H9 (cell line): Measurements from ENCODE around the gene DLG2. TPM values are rescaled to one million over a fixed set of nuclear protein-coding genes. Genes with fewer than 3 reads are reported as not detected.

ENCODE experiments used
- DNase-seq: peaks from one replicate; pipeline ENCODE4 v3.0.0-alpha.2; 2017
- H2AFZ ChIP-seq: one replicate; pipeline ENCODE4 v1.6.1; 2013; ENCODE audit warnings: mild to moderate bottlenecking, low read length, control low read depth, moderate library complexity
- H2AK5ac ChIP-seq: 2 replicates; pipeline ENCODE4 v1.6.1; 2013; ENCODE audit warnings: low read length, control low read depth, mixed read lengths; ENCODE audit not compliant: insufficient read length
- H2BK120ac ChIP-seq: one replicate; pipeline ENCODE4 v1.6.1; 2013; ENCODE audit warnings: low read depth, mild to moderate bottlenecking, low read length, control low read depth, inconsistent platforms; ENCODE audit not compliant: poor library complexity, severe bottlenecking
- H2BK12ac ChIP-seq: 2 replicates; pipeline ENCODE4 v1.6.1; 2013; ENCODE audit warnings: low read length, control low read depth, mixed read lengths, low read depth; ENCODE audit not compliant: insufficient read length
- H2BK15ac ChIP-seq: 2 replicates; pipeline ENCODE4 v1.6.1; 2013; ENCODE audit warnings: low read depth, low read length, control low read depth
- H2BK20ac ChIP-seq: one replicate; pipeline ENCODE4 v1.6.1; 2013; ENCODE audit warnings: low read depth, mild to moderate bottlenecking, low read length, control low read depth, inconsistent platforms; ENCODE audit not compliant: poor library complexity, severe bottlenecking
- H2BK5ac ChIP-seq: 2 replicates; pipeline ENCODE4 v1.6.1; 2013; ENCODE audit warnings: low read length, control low read depth, mixed read lengths; ENCODE audit not compliant: insufficient read length
- H3K14ac ChIP-seq: 2 replicates; pipeline ENCODE4 v1.6.1; 2013; ENCODE audit warnings: low read length, control low read depth; ENCODE audit not compliant: insufficient read depth
- H3K18ac ChIP-seq: 2 replicates; pipeline ENCODE4 v1.6.1; 2013; ENCODE audit warnings: low read depth, mild to moderate bottlenecking, mixed read lengths, low read length, control low read depth; ENCODE audit not compliant: insufficient read length
- H3K23ac ChIP-seq: 2 replicates; pipeline ENCODE4 v1.6.1; 2013; ENCODE audit warnings: low read length, control low read depth, mixed read lengths, low read depth; ENCODE audit not compliant: insufficient read length
- H3K23me2 ChIP-seq: 2 replicates; pipeline ENCODE4 v1.6.1; 2013; ENCODE audit warnings: low read depth, mild to moderate bottlenecking, mixed read lengths, low read length, control low read depth; ENCODE audit not compliant: insufficient read length, poor library complexity, severe bottlenecking
- H3K27ac ChIP-seq: 2 replicates; pipeline ENCODE4 v1.5.1; 2013; ENCODE audit warnings: low read length, control low read depth, mixed read lengths, low read depth; ENCODE audit not compliant: insufficient read length
- H3K27me3 ChIP-seq: 2 replicates; pipeline ENCODE4 v1.6.1; 2013; ENCODE audit warnings: low read length, control low read depth, inconsistent platforms; ENCODE audit not compliant: insufficient read depth
- H3K4ac ChIP-seq: 2 replicates; pipeline ENCODE4 v1.6.1; 2013; ENCODE audit warnings: low read depth, mild to moderate bottlenecking, control low read depth, inconsistent platforms, low read length, moderate library complexity
- H3K4me1 ChIP-seq: 2 replicates; pipeline ENCODE4 v1.6.1; 2013; ENCODE audit warnings: low read length, control low read depth, inconsistent platforms; ENCODE audit not compliant: insufficient read depth
- H3K4me2 ChIP-seq: 2 replicates; pipeline ENCODE4 v1.6.1; 2013; ENCODE audit warnings: low read length, control low read depth, mixed read lengths; ENCODE audit not compliant: insufficient read length, insufficient read depth
- H3K56ac ChIP-seq: 2 replicates; pipeline ENCODE4 v1.6.1; 2013; ENCODE audit warnings: low read depth, mild to moderate bottlenecking, mixed read lengths, low read length, control low read depth; ENCODE audit not compliant: insufficient read length
- H3K79me1 ChIP-seq: 2 replicates; pipeline ENCODE4 v1.6.1; 2013; ENCODE audit warnings: low read depth, mild to moderate bottlenecking, moderate library complexity, low read length, control low read depth, inconsistent platforms; ENCODE audit not compliant: insufficient read depth, poor library complexity, severe bottlenecking
- H3K79me2 ChIP-seq: 2 replicates; pipeline ENCODE4 v1.6.1; 2013; ENCODE audit warnings: low read length, control low read depth, inconsistent platforms; ENCODE audit not compliant: insufficient read depth
- H3K9ac ChIP-seq: 2 replicates; pipeline ENCODE4 v1.6.1; 2013; ENCODE audit warnings: low read length, control low read depth, mixed read lengths; ENCODE audit not compliant: insufficient read length; ENCODE audit errors: extremely low read depth
- H3K9me3 ChIP-seq: one replicate; pipeline ENCODE4 v1.6.1; 2013; ENCODE audit warnings: low read depth, low read length, inconsistent platforms; ENCODE audit not compliant: control insufficient read depth
- H3T11ph ChIP-seq: one replicate; pipeline ENCODE4 v1.6.1; 2013; ENCODE audit warnings: mild to moderate bottlenecking, low read length, control low read depth, inconsistent platforms
- H4K20me1 ChIP-seq: one replicate; pipeline ENCODE4 v1.6.1; 2013; ENCODE audit not compliant: control insufficient read depth, insufficient read length, insufficient read depth
- H4K5ac ChIP-seq: 2 replicates; pipeline ENCODE4 v1.6.1; 2013; ENCODE audit warnings: low read depth, mild to moderate bottlenecking, mixed read lengths, low read length, control low read depth; ENCODE audit not compliant: insufficient read length
- H4K8ac ChIP-seq: replicated peaks from 2 replicates; pipeline ENCODE4 v1.6.1; 2013; ENCODE audit warnings: low read length, control low read depth, mixed read lengths, low read depth; ENCODE audit not compliant: insufficient read length
- H4K91ac ChIP-seq: 2 replicates; pipeline ENCODE4 v1.6.1; 2013; ENCODE audit warnings: low read depth, mild to moderate bottlenecking, moderate library complexity, mixed read lengths, low read length, control low read depth; ENCODE audit not compliant: insufficient read length
- H3K27ac Mint-ChIP-seq, 3 experiments: 2 replicates in 2 of 3; 3 replicates in 1 of 3; pipeline ENCODE4 v1.8.0; 2020 to 2021; ENCODE audit warnings: mixed read lengths in 3 of 3, mild to moderate bottlenecking in 1 of 3, moderate library complexity in 1 of 3
- H3K27me3 Mint-ChIP-seq: 2 replicates; pipeline ENCODE4 v1.8.0; 2021; ENCODE audit warnings: low read depth, mild to moderate bottlenecking, moderate library complexity, mixed read lengths
- H3K36me3 Mint-ChIP-seq, 3 experiments: 2 replicates in 2 of 3; 3 replicates in 1 of 3; pipeline ENCODE4 v1.8.0; 2020 to 2021; ENCODE audit warnings: low read depth in 3 of 3, mixed read lengths in 3 of 3; ENCODE audit not compliant: insufficient read depth in 1 of 3
- H3K4me1 Mint-ChIP-seq, 2 experiments: 2 replicates each; pipeline ENCODE4 v1.8.0; 2020; ENCODE audit warnings: mixed read lengths in 2 of 2
- H3K4me3 Mint-ChIP-seq, 2 experiments: 2 replicates in 1 of 2; 3 replicates in 1 of 2; pipeline ENCODE4 v1.8.0; 2020 to 2021; ENCODE audit warnings: mild to moderate bottlenecking in 2 of 2, mixed read lengths in 2 of 2, moderate library complexity in 1 of 2
- H3K9me3 Mint-ChIP-seq, 2 experiments: 2 replicates in 1 of 2; 3 replicates in 1 of 2; pipeline ENCODE4 v1.8.0; 2020; ENCODE audit warnings: mild to moderate bottlenecking in 2 of 2, mixed read lengths in 2 of 2, moderate library complexity in 1 of 2
- WGBS: extraction: QIAGEN DNeasy Blood & Tissue Kit; methylation state at CpG from one replicate; pipeline ENCODE4 v1.1.7; 2013; ENCODE audit warnings: missing lambda C conversion rate, low lambda C conversion rate, mixed read lengths; ENCODE audit not compliant: insufficient read length; ENCODE audit errors: extremely low coverage; 5-methylcytosine and 5-hydroxymethylcytosine counted together
- total RNA-seq: library from RNA; stranded (reverse); gene quantifications from 2 replicates; pipeline ENCODE4 v1.2.1, GENCODE V29; 2021
- TF ChIP-seq, protein P1 (sequence below): fragments of 200-600 bp; sonication (generic); conservative IDR thresholded peaks from 3 replicates; pipeline ENCODE4 v1.8.0; 2021; ENCODE audit warnings: antibody characterized with exemption, mild to moderate bottlenecking

DLG2 gene
- total RNA-seq, 1 experiment from 2014 or later, result 8.0 TPM

DNA sequence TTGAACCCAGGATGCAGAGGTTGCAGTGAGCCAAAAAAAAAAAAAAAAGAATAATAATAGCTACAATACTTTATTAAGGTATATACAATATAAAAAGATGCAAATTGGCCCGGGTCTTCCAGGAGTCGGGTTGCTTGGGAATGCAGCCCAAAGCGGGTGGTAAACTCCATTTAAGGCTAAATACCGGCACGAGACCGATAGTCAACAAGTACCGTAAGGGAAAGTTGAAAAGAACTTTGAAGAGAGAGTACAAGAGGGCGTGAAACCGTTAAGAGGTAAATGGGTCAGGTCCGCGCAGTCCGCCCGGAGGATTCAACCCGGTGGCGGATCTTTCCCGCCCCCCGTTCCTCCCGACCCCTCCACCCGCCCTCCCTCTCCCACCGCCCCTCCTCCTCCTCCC lies 143.3 kb downstream of the DLG2 start:
- no peaks in the 10 kb centered on the region for H3K4me1 ChIP-seq
- H3K14ac ChIP-seq, result no peak overlapping the region
- no peaks in the 10 kb centered on the region for H3K23me2 ChIP-seq
- no peak overlapping the region for H2BK15ac ChIP-seq
- H3K9me3 Mint-ChIP-seq, result peaks cover 10 to 12% of the 10 kb centered on the region in 2 experiments
- no peak overlapping the region for H4K5ac ChIP-seq
- H4K8ac ChIP-seq, result no peak overlapping the region
- H2AFZ ChIP-seq, result no peak overlapping the region
- no peak overlapping the region for H2BK5ac ChIP-seq
- TF ChIP-seq, protein P1, sequence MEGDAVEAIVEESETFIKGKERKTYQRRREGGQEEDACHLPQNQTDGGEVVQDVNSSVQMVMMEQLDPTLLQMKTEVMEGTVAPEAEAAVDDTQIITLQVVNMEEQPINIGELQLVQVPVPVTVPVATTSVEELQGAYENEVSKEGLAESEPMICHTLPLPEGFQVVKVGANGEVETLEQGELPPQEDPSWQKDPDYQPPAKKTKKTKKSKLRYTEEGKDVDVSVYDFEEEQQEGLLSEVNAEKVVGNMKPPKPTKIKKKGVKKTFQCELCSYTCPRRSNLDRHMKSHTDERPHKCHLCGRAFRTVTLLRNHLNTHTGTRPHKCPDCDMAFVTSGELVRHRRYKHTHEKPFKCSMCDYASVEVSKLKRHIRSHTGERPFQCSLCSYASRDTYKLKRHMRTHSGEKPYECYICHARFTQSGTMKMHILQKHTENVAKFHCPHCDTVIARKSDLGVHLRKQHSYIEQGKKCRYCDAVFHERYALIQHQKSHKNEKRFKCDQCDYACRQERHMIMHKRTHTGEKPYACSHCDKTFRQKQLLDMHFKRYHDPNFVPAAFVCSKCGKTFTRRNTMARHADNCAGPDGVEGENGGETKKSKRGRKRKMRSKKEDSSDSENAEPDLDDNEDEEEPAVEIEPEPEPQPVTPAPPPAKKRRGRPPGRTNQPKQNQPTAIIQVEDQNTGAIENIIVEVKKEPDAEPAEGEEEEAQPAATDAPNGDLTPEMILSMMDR, result no peak
- peaks cover 0 to 7% (median 6%) of the 10 kb centered on the region in 3 experiments for H3K36me3 Mint-ChIP-seq
- H3K27ac Mint-ChIP-seq, result no peak overlapping the region
- no peak overlapping the region for H3K4me3 Mint-ChIP-seq
- no peak overlapping the region for H3T11ph ChIP-seq
- no peak overlapping the region for H3K56ac ChIP-seq
- H3K9me3 ChIP-seq, result no peaks in the 10 kb centered on the region
- no peak overlapping the region for H3K18ac ChIP-seq
- H2BK20ac ChIP-seq, result no peak overlapping the region
- no CpG with 5 or more reads among the region's 20 CpGs for whole genome bisulfite sequencing
- H3K27me3 Mint-ChIP-seq, result no peaks in the 10 kb centered on the region
- H3K79me2 ChIP-seq, result no peaks in the 10 kb centered on the region
- H3K4me1 Mint-ChIP-seq, result peaks cover 3% of the 10 kb centered on the region in 2 experiments; a peak in 1 of 4 replicates
- no peak overlapping the region for H2BK12ac ChIP-seq
- H2AK5ac ChIP-seq, result no peak overlapping the region
- H3K4ac ChIP-seq, result no peak overlapping the region
- H3K4me2 ChIP-seq, result no peak overlapping the region
- no peaks in the 10 kb centered on the region for H4K20me1 ChIP-seq
- no peak overlapping the region for H3K23ac ChIP-seq
- no peak for DNase-seq
- no peak overlapping the region for H4K91ac ChIP-seq
- no peak overlapping the region for H3K27ac ChIP-seq
- no peaks in the 10 kb centered on the region for H3K79me1 ChIP-seq
- no peak overlapping the region for H2BK120ac ChIP-seq
- H3K27me3 ChIP-seq, result no peaks in the 10 kb centered on the region
- H3K9ac ChIP-seq, result no peak overlapping the region
